Spinal cord (tissue), 10 donors: ENCODE results near the gene SUSD1. TPM values are rescaled to one million over a fixed set of nuclear protein-coding genes. Genes with fewer than 3 reads are reported as not detected.

Source experiments
- DNase-seq, 6 donors: peaks; one replicate each; pipeline versions ENCODE4 v3.0.0 to v3.0.0-alpha.2; 2013 to 2015; ENCODE audit warnings: low spot score in 6 of 6, low read depth in 4 of 6
- H3K27ac ChIP-seq: one replicate; pipeline ENCODE4 v1.5.1; 2013; ENCODE audit warnings: low read depth, low read length, control low read depth
- H3K27me3 ChIP-seq: one replicate; pipeline ENCODE4 v1.6.1; 2013; ENCODE audit warnings: low read length; ENCODE audit not compliant: control insufficient read depth, insufficient read depth
- H3K36me3 ChIP-seq: one replicate; pipeline ENCODE4 v1.6.1; 2013; ENCODE audit warnings: low read length; ENCODE audit not compliant: control insufficient read depth, insufficient read depth
- H3K4me1 ChIP-seq: one replicate; pipeline ENCODE4 v1.6.1; 2013; ENCODE audit warnings: low read length; ENCODE audit not compliant: control insufficient read depth, insufficient read depth
- H3K4me3 ChIP-seq: one replicate; pipeline ENCODE4 v1.5.1; 2013; ENCODE audit warnings: low read depth, low read length, control low read depth
- H3K9me3 ChIP-seq: one replicate; pipeline ENCODE4 v1.6.1; 2013; ENCODE audit warnings: low read length; ENCODE audit not compliant: control insufficient read depth, insufficient read depth
- WGBS: methylation state at CpG from one replicate; pipeline ENCODE4 v1.1.5; 2013; ENCODE audit warnings: missing lambda C conversion rate; ENCODE audit not compliant: insufficient coverage; 5-methylcytosine and 5-hydroxymethylcytosine counted together
- polyA plus RNA-seq, 2 donors: library from polyadenylated mRNA; unstranded; fragments of 120-200 nt; gene quantifications; one replicate each; pipeline ENCODE4 v1.2.1, GENCODE V29; 2013; ENCODE audit not compliant: insufficient read length in 2 of 2
- total RNA-seq, 2 donors: library from RNA; depleted of rRNA in 1 of 2; stranded (reverse); fragments of 120-200 nt in 1 of 2; fragments of >200 nt in 1 of 2; gene quantifications; one replicate each; pipeline versions ENCODE4 v1.2.3 to v1.2.4, GENCODE V29; 2013 to 2014
- donor health status: healthy.

Gene SUSD1
- total and polyA plus RNA-seq, 4 donors, result 12.9 to 39.0 (median 15.3) TPM

DNA sequence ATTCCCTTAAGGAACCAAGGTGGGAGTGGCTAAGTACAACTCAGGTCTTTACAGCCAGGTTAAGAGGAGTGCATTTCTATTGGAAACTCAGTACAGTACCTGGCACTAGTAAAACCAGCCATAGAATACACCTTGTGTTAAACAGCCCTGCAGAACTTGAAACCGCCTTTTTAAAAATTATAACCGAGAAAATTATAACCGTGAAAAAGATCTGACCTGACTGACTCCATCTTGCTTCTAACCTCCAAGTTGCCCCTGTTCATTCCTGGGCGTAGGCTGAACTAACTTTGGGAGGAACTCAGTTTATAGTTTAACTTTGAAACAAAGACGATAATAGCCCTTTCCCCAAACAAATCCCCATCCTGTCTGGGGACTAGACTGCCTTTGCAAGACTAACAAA lies 132.3 kb downstream of the SUSD1 start:
- H3K36me3 ChIP-seq, result peaks cover 14% of the 10 kb centered on the region
- WGBS, result 93% methylated on average over 3 of the region's 5 CpGs

DNA sequence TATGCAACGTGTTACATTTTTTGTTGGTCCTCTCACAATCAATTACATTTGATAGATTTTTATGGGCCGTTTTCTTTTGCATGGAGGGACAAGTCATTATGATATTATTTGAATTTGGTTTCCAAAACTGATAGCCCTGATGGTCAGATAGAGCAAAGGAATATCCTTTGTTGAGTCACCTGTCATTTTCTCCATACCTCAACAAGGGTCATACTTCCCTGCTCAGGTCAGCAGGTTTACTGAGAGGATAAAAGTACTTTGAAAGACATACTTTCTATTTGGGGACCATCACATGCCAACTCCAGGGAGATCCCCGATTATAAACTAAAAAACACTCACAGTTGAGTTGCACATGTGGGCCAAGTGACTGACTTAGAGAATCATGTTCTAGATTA lies 132.9 kb downstream of the SUSD1 start:
- Histone ChIP-seq H3K4me1 (no peaks in the 10 kb centered on the region), H3K4me3 (no peak overlapping the region), H3K9me3 (peaks cover 2% of the 10 kb centered on the region), H3K27ac (no peak overlapping the region), H3K27me3 (no peaks in the 10 kb centered on the region), H3K36me3 (peaks cover 14% of the 10 kb centered on the region)
- WGBS, result no CpG with 5 or more reads among the region's 3 CpGs
- DNase-seq, result no peak

More for the DNA sequence above, 132.3 kb downstream of the SUSD1 start:
- DNase-seq, result no peak
- no peaks in the 10 kb centered on the region for H3K4me1 ChIP-seq
- no peaks in the 10 kb centered on the region for H3K27me3 ChIP-seq
- H3K4me3 ChIP-seq, result no peak overlapping the region
- no peak overlapping the region for H3K27ac ChIP-seq
- peaks cover 2% of the 10 kb centered on the region for H3K9me3 ChIP-seq

DNA sequence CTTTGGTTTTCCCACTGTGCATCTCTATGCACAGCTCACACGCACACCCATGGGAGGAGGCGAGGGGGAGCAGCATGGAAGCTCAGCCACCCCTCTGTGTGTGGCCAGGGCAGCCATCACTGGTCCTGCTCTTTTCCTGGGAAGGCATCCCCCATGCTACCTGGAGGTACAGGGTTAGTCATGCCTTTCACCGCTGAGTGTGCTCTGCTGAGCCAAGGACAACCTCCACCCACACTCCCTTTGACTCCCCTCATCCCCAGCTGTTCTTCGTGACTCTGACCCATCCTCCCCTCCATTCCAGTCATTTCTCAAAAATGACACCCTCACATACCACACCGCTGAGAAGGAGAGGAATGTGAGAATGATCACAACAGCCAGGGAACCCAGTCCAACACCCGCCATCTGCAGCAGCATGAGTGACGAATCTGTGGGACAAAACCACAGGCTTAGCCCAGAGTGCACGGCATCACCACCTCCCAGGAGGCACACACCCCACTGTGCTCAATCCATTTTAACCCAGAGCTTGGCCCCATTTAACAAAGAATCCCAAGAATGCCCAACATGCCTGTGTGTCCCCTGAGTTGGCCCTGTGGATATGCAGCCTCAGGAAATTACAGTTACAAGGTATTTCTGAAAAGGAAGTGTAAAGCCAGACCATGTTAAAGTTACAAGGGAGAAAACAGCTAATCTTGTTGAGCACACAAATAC lies 133.4 kb downstream of the SUSD1 start:
- no peaks in the 10 kb centered on the region for H3K9me3 ChIP-seq
- no peaks in the 10 kb centered on the region for H3K4me1 ChIP-seq
- peaks cover 14% of the 10 kb centered on the region for H3K36me3 ChIP-seq
- H3K4me3 ChIP-seq, result no peak overlapping the region
- WGBS, result 92% methylated on average over 4 of the region's 8 CpGs
- no peaks in the 10 kb centered on the region for H3K27me3 ChIP-seq
- H3K27ac ChIP-seq, result no peak overlapping the region
- DNase-seq, result no peak

DNA sequence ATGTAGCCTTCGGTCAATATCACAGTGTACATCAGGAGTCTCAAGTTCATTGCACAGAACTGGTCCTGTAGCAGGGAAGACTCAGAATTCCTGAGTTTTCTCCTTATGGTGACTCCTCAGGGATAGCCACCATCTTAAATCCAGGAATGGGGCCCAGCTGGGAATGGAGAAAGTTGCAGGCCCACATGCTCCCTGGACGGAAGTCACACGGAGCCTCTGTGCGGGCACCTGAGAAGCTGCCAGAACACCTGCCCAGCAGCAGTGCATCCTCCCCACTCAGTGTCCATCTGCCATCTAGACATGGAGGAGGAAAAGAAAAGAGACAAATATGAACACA lies 133.9 kb downstream of the SUSD1 start:
- Histone ChIP-seq H3K27me3 (no peaks in the 10 kb centered on the region), H3K9me3 (no peaks in the 10 kb centered on the region), H3K4me1 (no peaks in the 10 kb centered on the region), H3K27ac (no peak overlapping the region), H3K4me3 (no peak overlapping the region), H3K36me3 (peaks cover 17% of the 10 kb centered on the region)
- DNase-seq, result no peak
- 100% methylated on average over 1 of the region's 4 CpGs for WGBS

DNA sequence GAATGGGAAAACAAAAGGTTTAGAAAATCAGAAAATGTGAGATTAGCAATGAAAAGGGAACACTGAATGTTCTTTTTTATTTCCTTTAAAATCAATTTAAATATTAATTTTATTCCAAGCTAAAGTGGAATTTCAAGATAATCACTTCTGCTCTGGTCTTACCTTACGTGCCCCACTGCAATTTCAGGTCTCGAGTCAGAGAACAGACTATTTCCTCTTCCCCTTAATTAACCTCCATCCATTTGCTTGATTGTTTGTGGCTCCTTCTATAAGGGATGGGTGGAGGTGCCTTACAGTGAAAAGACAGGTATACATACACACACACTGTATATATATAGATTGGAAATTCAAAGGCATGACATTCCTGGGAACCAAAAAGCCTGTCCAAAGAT lies 137.1 kb downstream of the SUSD1 start:
- H3K4me1 ChIP-seq, result no peaks in the 10 kb centered on the region
- no peaks in the 10 kb centered on the region for H3K27me3 ChIP-seq
- H3K27ac ChIP-seq, result no peak overlapping the region
- H3K4me3 ChIP-seq, result no peak overlapping the region
- WGBS, result no CpG with 5 or more reads among the region's 2 CpGs
- no peaks in the 10 kb centered on the region for H3K9me3 ChIP-seq
- no peak for DNase-seq
- H3K36me3 ChIP-seq, result peaks cover 17% of the 10 kb centered on the region

DNA sequence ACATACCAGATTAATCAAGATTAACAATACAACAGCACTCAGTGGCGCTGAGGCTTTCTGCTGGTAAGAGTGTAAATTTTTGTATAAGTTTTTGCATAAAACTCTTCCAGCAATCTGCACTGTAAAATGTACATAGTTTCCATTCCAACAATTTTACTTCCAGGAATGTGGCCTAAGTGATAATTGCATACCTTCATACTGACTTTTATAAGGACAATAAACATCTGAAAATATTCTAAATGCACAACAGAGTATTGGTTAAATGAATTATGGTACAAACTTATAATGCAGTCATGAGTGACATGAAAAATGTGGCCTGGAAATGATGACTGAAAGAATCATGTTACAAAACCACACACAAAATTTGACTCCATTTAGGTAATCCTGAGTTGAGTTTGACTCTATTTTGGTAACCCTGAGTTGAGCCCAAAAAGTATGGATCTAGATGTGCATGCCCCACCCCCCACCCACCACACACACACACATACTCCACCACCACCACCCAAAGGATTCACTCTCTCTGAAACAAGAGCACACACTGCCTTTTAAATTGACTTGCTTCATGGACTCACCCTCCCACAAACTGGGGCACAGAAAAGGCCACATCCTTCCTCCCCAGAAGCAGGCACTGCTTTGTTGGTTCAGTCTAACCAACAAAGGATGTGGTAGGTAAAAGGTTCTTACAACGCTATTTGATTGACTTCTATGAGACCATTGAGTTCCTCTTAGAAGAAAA lies 137.6 kb downstream of the SUSD1 start:
- no peak overlapping the region for H3K27ac ChIP-seq
- DNase-seq, result no peak
- peaks cover 17% of the 10 kb centered on the region for H3K36me3 ChIP-seq
- H3K4me1 ChIP-seq, result no peaks in the 10 kb centered on the region
- H3K27me3 ChIP-seq, result no peaks in the 10 kb centered on the region
- WGBS, result no CpG with 5 or more reads among the region's 2 CpGs
- no peaks in the 10 kb centered on the region for H3K9me3 ChIP-seq
- no peak overlapping the region for H3K4me3 ChIP-seq

DNA sequence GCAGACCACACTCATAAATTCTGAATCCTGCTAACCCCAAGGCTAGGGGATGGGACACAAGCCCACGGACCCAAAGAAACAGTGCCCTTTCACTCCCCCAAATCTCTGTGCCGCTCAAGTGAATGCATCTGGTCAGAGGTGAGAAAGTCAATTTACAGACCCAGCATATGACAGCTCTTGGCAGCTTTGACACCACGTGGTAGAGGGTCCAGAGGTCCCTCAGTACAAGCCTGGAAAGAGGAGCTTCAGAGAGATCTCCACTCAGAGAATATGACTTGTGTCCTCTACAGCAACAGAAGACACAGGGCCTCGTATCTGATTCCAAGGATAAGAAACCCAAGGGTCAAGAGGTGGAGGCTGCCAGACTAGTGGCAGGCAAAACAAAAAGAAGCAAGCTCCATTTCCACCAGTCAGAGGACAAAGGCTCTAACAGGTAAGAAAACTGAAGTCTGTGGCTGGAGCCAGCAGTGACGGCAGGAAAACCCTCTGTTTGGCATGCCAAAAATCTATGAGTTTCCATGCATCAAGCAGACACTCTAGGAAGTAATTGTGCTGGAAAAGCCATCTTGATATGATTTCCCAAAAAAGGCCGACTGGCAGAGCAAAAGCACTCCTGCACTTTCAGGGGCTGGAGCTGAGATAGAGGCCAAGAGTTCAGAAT lies 139.8 kb downstream of the SUSD1 start:
- no peak overlapping the region for H3K4me3 ChIP-seq
- no peaks in the 10 kb centered on the region for H3K4me1 ChIP-seq
- H3K27ac ChIP-seq, result no peak overlapping the region
- no peak for DNase-seq
- peaks cover 14% of the 10 kb centered on the region for H3K36me3 ChIP-seq
- WGBS, result 90% methylated on average over 4 of the region's 6 CpGs
- no peaks in the 10 kb centered on the region for H3K9me3 ChIP-seq
- no peaks in the 10 kb centered on the region for H3K27me3 ChIP-seq

DNA sequence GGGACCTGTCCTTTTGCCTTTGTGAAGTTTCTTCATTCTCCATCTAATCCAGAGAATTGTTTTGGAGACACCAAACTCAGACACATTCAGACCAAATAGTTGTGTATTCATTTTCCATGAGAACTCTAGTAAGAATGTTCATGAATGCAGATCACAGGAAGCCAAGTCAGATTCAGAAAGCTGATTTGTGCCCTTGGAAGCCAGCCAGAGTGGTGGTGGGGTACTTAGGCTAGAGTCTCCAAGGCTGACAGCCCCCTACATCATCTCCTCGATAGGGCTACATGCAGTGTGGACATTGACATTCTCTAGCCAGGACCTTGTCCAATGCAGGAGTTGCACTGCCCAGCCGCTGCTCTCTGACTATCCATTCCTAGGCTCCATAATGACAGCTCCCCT lies 140.9 kb downstream of the SUSD1 start:
- 80% methylated on average over 2 of the region's 2 CpGs for WGBS
- Histone ChIP-seq H3K27me3 (no peaks in the 10 kb centered on the region), H3K27ac (no peak overlapping the region), H3K9me3 (no peaks in the 10 kb centered on the region), H3K4me1 (no peaks in the 10 kb centered on the region), H3K36me3 (peaks cover 6% of the 10 kb centered on the region), H3K4me3 (no peak overlapping the region)
- no peak for DNase-seq

DNA sequence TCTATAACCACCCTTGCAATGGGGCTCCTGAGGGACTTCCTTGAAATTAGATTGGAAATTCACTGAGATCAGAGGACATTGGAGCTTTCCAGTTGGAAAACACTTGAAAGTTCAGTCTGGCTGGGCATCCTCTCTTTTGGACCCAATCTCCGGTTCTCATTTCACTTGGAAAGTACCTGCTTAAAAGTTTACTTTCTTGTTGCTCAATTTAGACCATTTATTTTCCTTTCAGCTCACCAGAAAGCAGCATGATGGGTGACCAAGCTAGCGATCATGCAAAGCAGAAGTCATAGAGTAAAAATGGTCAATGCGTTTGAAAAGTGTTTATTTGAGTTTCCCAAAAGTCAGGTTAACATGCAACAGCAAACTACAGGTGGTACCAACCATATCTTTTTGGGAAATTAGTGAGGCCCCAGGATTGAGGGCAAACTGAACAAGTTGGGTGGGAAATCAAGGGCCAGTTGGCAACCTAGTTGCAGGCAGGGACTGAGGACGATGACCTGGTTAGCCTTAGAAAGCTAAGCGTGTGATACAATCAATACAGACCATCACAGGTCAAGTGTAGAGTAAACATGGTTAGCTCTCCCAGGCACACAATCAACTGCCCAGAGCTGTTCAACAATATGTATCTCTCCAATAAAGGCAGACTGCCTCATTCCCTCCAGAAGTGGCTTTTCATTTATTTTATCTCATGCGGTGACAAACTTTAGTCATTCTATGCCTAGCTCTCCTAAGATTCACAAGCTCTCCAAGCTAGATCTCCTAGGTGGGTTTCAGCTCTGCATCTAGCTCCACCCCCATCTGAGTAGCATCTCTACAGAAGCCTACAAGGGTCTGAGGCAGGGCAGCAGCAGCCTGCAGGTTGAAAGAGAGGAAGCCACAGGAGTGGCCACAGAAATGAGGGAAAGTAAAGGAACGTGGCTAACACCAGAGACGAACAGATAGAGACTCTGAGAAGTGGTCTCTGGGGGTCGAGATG lies 141.6 kb downstream of the SUSD1 start:
- Histone ChIP-seq H3K4me1 (no peaks in the 10 kb centered on the region), H3K9me3 (no peaks in the 10 kb centered on the region), H3K27me3 (no peaks in the 10 kb centered on the region), H3K36me3 (peaks cover 5% of the 10 kb centered on the region), H3K27ac (no peak overlapping the region), H3K4me3 (no peak overlapping the region)
- DNase-seq, result no peak
- WGBS, result 98% methylated on average over 6 of the region's 9 CpGs
